ENCODE results near the gene POLE. TPM values are rescaled to one million over a fixed set of nuclear protein-coding genes. Genes with fewer than 3 reads are reported as not detected.

The POLE gene
- total and polyA plus RNA-seq, 2 of the 4 experiments (the other 2 are of a cell fraction): 17.2 to 20.7 TPM

DNA sequence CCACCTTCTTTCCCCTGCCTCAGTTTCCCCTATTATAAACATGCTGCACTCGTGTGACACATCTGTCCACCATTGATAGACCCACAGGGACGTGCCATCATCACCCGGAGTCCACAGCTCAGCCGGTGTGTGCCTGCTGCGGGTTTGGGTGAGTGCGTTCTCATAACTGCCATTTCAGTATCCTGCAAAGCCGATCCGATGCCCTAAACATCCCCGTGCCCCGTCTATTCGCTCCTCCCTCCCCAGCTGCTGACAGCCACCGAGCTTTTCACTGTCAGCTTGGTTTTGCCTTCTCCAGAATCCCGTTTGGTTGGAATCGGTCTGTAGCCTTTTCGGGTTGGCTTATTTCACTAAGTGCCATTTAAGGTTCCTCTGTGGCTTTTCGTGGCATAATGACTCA is 80.7 kb downstream of the POLE start:
- H2BK5ac ChIP-seq (ENCODE audit: low read depth, low read length, poor library complexity, severe bottlenecking): no peak overlapping the region
- no peaks in the 10 kb centered on the region for H3K79me1 ChIP-seq (ENCODE audit: low read depth in 1 of 2, low read length in 2 of 2)
- H2AK9ac ChIP-seq (replicated peaks; ENCODE audit: low read depth, low read length, poor library complexity): no peak overlapping the region
- no peak overlapping the region for H3K4me2 ChIP-seq (ENCODE audit: low read depth, low read length)
- H4K20me1 ChIP-seq (ENCODE audit: insufficient read depth, low read length): no peaks in the 10 kb centered on the region
- ATAC-seq (ENCODE audit: low read depth) (no peak), DNase-seq (no peak)
- H2BK20ac ChIP-seq (ENCODE audit: low read depth, low read length): no peak overlapping the region
- H3K9me1 ChIP-seq (ENCODE audit: insufficient read depth, low read length): no peaks in the 10 kb centered on the region
- H3K4me3 ChIP-seq (ENCODE audit: insufficient read depth, low read depth, low read length): no peak overlapping the region
- TF ChIP-seq POLR2A (IDR thresholded peaks at IDR 0.05; ENCODE audit: low read depth, low read length) (no peak), BHLHE40 (IDR thresholded peaks at IDR 0.05; ENCODE audit: low read depth, low read length) (no peak), NFE2L2 (IDR thresholded peaks at IDR 0.05; ENCODE audit: low read depth, low read length) (no peak)
- H2AFZ ChIP-seq (replicated peaks; ENCODE audit: low read length, poor library complexity): no peak overlapping the region
- H2BK120ac ChIP-seq (ENCODE audit: low read depth, low read length): no peak overlapping the region
- peaks cover 4% of the 10 kb centered on the region; the same call in 1 of the 2 replicates for H3K4me1 ChIP-seq (ENCODE audit: control insufficient read depth, insufficient read depth, low read length)
- H3K23ac ChIP-seq (ENCODE audit: low read depth, low read length): no peak overlapping the region
- dilution Hi-C loops (cut with HindIII; ENCODE audit: low sequenced_read_pairs, unreplicated experiment) (no loop called here), in situ Hi-C loops (cut with MboI; ENCODE audit: low sequenced_read_pairs) (no loop called here), intact Hi-C loops (cut with micrococcal nuclease) (no loop called here)
- no peak overlapping the region for H3K14ac ChIP-seq (replicated peaks; ENCODE audit: low read depth, low read length)
- H4K8ac ChIP-seq (ENCODE audit: low read depth in 2 of 2, low read length in 2 of 2): no peak overlapping the region
- BruUV-seq (replicated peaks): no TSS peak
- H3K18ac ChIP-seq (ENCODE audit: low read depth, low read length): no peak overlapping the region
- no peak overlapping the region for H3K56ac ChIP-seq (ENCODE audit: extremely low read depth, insufficient read depth, low read length)
- no peak overlapping the region for H2BK15ac ChIP-seq (ENCODE audit: low read depth, low read length)
- H3K27me3 ChIP-seq (ENCODE audit: control insufficient read depth, insufficient read depth, low read length): peaks cover 31% of the 10 kb centered on the region
- no peak overlapping the region for H4K5ac ChIP-seq (ENCODE audit: low read depth, low read length)
- H3K9ac ChIP-seq (ENCODE audit: low read depth, low read length): no peak overlapping the region
- no peaks in the 10 kb centered on the region for H3K36me3 ChIP-seq (ENCODE audit: control insufficient read depth, insufficient read depth, low read length)
- no peak overlapping the region for H4K91ac ChIP-seq (ENCODE audit: insufficient read depth, low read depth, low read length)
- POLR2A ChIA-PET (ENCODE audit: unreplicated experiment): no interaction called here
- H3K9me3 ChIP-seq (ENCODE audit: control insufficient read depth, insufficient read depth, low read length): peaks cover under 1% of the 10 kb centered on the region; the same call in 1 of the 2 replicates
- CTCF ChIA-PET: no interaction called here
- WGBS, 2 experiments (ENCODE audit: extremely low coverage in 2 of 2, insufficient read length in 1 of 2): 62% methylated on average over 9 of the region's 16 CpGs; no CpG with 5 or more reads in 1 of the 2 experiments
- H3K27ac ChIP-seq (ENCODE audit: insufficient read depth, low read length): no peak overlapping the region
- no peak overlapping the region for H3K4ac ChIP-seq (ENCODE audit: low read depth, low read length)
- no peak overlapping the region for H2AK5ac ChIP-seq (ENCODE audit: low read depth, low read length)

All from IMR-90 (cell line).